RWPE1 (cell line): ENCODE measurements around the gene WHRN.

Experiments
- CTCF ChIA-PET: fragments of 350-600 bp; sonication (Branson Sonifier 250); formaldehyde crosslinking; extraction: SDS; loops from one replicate; lab custom pipeline; 2021; lab: Yijun Ruan, JAX
- POLR2A ChIA-PET: fragments of 400-600 bp; formaldehyde crosslinking; extraction: SDS; loops from one replicate; lab custom pipeline; 2020; ENCODE audit warnings: antibody characterized with exemption; ENCODE audit not compliant: low non-redundant PET; lab: Yijun Ruan, JAX
- DNase-seq: peaks from one replicate; pipeline ENCODE4 v3.0.0; 2012; ENCODE audit warnings: low spot score
- H3K27ac ChIP-seq: fragments of 450-650 bp; 2 replicates; pipeline ENCODE4 v1.5.1; 2017
- TF ChIP-seq, protein P1 (sequence below): fragments of 450-650 bp; conservative IDR thresholded peaks from 2 replicates; pipeline ENCODE4 v1.5.1; 2017; ENCODE audit warnings: low read depth, mild to moderate bottlenecking

Gene WHRN

DNA sequence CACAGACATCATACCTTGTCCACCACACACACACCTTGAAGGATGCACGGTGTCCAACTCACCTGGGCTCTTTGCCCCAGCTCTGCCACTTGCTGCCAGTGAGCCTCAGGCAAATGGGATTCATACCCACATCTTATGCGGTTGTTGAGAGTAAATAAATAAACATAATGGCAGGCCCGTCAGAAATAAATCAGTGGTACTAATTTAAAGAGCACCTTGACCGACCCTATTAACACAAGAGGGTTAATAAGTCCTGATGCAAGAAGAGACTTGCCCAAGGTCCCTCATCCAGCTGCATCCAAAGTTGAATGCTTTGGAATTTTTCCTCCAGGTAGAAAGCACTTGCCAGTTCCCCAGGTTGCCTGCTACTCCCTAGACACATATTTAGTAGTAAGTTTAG is 105.9 kb downstream of the WHRN start:
- POLR2A ChIA-PET = no interaction called here

DNA sequence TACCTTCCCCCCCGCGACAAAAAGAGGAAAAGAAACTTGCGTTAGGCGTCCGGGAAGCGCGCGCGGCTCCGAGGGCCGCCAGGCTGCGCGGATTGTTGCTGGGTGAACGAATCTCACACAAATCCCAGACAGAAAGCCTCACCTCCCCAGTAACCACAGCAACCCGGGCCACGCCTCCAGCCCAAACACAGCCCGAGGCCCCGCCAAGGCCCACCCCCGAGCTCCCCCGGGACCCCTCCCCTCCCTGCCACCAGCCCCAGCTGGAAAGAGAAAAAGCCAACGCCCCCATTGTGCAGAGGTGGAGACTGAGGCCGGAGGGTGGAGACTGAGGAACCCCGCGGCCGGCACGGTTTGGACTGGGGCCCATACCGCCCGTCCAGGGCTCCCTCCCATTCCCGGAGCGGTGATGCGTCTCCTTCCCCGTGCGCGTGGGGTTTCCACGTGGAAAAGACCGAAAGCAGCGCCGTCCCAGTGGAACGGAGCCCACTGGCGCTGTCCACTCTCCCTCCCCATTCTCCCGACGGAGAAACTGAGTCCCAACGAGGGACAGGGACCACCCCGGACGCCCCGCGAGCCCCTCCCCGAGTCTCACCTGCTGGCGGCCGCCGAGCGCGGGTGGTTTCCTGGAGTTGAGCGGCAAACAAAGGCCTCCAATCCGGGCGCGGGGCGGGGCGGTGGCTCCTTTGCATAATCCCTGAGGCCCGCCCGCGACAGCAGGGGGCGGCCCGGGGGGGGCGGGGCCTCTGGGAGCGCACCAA is 107.2 kb downstream of the WHRN start:
- TF ChIP-seq, protein P1, sequence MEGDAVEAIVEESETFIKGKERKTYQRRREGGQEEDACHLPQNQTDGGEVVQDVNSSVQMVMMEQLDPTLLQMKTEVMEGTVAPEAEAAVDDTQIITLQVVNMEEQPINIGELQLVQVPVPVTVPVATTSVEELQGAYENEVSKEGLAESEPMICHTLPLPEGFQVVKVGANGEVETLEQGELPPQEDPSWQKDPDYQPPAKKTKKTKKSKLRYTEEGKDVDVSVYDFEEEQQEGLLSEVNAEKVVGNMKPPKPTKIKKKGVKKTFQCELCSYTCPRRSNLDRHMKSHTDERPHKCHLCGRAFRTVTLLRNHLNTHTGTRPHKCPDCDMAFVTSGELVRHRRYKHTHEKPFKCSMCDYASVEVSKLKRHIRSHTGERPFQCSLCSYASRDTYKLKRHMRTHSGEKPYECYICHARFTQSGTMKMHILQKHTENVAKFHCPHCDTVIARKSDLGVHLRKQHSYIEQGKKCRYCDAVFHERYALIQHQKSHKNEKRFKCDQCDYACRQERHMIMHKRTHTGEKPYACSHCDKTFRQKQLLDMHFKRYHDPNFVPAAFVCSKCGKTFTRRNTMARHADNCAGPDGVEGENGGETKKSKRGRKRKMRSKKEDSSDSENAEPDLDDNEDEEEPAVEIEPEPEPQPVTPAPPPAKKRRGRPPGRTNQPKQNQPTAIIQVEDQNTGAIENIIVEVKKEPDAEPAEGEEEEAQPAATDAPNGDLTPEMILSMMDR = no peak
- peak; percentile 100 for DNase-seq
- H3K27ac ChIP-seq = peak overlapping the region; percentile 47
- POLR2A ChIA-PET = interaction anchor here (0.6 kb wide), 1 partner anchor 18 kb away, joined by 10 read pairs; no protein-coding TSS in a partner anchor
- CTCF ChIA-PET = interaction anchor here (0.6 to 1.5 kb wide), 4 partner anchors 93 to 733 kb away, joined by 3 to 5 read pairs (median 4); no protein-coding TSS in a partner anchor

More for the DNA sequence above, 105.9 kb downstream of the WHRN start:
- CTCF ChIA-PET = interaction anchor here (0.6 to 0.7 kb wide), 2 partner anchors 789 to 1053 kb away, joined by 3 read pairs; no protein-coding TSS in a partner anchor
- no peak for DNase-seq
- TF ChIP-seq, protein P1 = no peak
- peak overlapping the region; percentile 47; the same call in 1 of the 2 replicates for H3K27ac ChIP-seq

DNA sequence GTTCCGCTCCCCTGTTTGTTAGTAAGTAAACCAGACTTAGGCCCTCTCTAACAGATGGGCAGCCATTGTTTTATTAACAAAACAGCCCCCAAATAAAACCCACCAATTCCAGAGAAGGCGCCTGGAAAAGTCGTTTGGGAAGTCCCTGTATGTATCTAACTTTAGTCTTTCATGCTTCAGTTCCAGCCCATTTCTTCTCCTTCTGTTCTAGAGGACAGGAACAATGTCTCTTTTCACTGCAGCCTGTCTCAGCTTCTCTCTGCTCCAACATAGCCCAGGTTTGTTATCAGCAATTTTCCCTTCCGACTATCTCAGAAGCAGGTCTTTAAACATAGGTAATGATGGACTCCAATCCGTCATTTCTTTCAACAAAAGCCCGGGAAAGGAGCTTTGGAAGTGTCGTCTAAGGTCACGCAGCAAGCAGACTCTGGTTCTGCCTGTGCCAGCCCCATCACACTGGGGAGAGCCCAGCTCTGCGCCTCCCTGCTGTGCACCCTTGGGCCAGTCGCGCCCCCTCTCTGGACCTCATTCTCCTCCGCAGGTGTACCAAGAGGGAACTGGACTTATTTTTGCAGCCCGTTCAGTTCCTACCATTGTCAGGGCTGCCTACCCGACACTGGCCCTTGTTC is 107.9 kb downstream of the WHRN start:
- ChIA-PET POLR2A (interaction anchor here (0.6 kb wide), 1 partner anchor 17 kb away, joined by 10 read pairs; no protein-coding TSS in a partner anchor), CTCF (interaction anchor here (1.5 kb wide), 2 partner anchors 256 to 290 kb away, joined by 5 read pairs; no protein-coding TSS in a partner anchor)
- DNase-seq = no peak
- H3K27ac ChIP-seq = peak overlapping the region; percentile 47
- TF ChIP-seq, protein P1 = no peak

DNA sequence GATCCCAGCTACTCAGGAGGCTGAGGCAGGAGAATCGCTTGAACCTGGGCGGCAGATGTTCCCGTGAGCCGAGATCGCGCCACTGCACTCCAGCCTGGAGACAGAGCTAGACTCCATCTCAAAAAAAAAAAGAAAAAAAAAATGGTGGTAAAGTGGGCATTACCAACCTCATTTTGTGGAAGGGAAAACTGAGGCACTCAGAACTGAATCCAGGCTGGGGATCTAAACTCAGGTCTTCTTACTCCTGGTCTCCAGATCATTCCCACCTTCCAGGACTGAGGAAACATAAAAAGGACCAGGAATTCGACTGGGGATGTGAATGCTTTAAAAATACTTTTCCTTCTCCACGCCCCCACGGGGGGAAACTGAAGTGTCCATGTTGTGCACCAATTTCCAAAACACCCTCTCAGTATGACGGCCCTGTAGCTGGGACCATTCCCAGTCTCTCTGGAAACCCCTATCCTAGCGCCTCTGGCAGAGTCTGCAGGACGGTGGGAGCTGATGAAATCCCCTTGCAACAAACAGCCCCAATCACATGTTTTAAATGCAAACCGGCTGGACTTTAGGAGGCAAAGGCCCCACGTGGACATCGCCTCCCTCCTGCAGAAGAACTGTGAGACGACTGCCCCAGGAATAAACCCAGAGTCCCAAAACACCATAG is 108.6 kb downstream of the WHRN start:
- H3K27ac ChIP-seq = peak overlapping the region; percentile 39
- DNase-seq = no peak
- TF ChIP-seq, protein P1 = no peak
- POLR2A ChIA-PET = no interaction called here
- CTCF ChIA-PET = interaction anchor here (0.6 to 1.5 kb wide), 5 partner anchors 9 to 289 kb away, joined by 3 to 5 read pairs (median 5); partner anchors contain the start of gene COL27A1

DNA sequence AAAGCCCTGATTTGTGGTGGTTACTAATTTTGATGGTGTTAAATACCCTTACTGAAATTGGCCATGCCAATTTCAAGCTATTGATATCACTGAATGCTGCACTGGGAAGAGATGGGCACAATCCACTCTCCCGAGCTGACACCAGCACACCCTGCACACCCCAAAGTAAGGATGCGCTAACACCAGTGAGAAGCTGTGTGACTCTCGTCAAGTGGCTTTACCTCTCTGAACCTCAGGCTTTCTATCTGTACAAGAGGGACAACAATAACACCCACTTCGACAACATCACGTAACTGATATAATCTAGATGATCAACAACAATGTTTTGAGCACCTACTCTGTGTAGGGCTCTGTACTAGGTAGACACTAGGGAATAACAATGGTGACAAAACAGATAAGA is 109.5 kb downstream of the WHRN start:
- TF ChIP-seq, protein P1 = no peak
- no peak overlapping the region for H3K27ac ChIP-seq
- ChIA-PET POLR2A (interaction anchor here (0.5 kb wide), 1 partner anchor 513 kb away, joined by 3 read pairs; no protein-coding TSS in a partner anchor), CTCF (interaction anchor here (0.6 to 1.2 kb wide), 4 partner anchors 10 to 292 kb away, joined by 3 to 5 read pairs (median 4); partner anchors contain the start of gene COL27A1)
- DNase-seq = no peak

DNA sequence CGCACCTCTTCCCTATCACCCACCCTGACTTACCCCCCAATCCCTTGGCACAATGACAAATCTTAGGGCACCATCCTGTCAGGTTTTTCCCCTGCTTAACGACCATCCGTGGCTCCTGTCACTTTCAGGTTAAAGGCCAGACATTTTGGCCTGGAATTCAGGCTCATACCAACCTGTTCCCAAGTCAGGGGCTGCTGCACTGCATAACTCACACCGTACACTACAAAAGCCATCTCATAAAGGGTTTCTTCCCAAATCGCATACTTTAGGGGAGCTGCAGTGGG is 110.0 kb downstream of the WHRN start:
- H3K27ac ChIP-seq = peak overlapping the region; percentile 25
- TF ChIP-seq, protein P1 = no peak
- ChIA-PET CTCF (interaction anchor here (0.7 kb wide), 1 partner anchor 293 kb away, joined by 4 read pairs; no protein-coding TSS in a partner anchor), POLR2A (interaction anchor here (0.5 to 0.6 kb wide), 2 partner anchors 9 to 513 kb away, joined by 3 to 8 read pairs; no protein-coding TSS in a partner anchor)
- DNase-seq = no peak
